Endothelial cell of umbilical vein (primary cell): ENCODE measurements around the gene RPL11. TPM values are rescaled to one million over a fixed set of nuclear protein-coding genes. Genes with fewer than 3 reads are reported as not detected.
"Not testable (repeated sequence)": the region's sequence is repeated elsewhere in the genome, so short reads cannot be mapped to it uniquely, and the experiment has no call there.

Source experiments
- BruUV-seq: library from RNA; stranded (reverse); fragments of 400-500 nt; replicated peaks from 2 replicates; lab custom pipeline; 2021; lab: Mats Ljungman, UMichigan
- CTCF ChIA-PET: fragments of 300-600, 350-600 bp; sonication (Branson Sonifier 250); formaldehyde crosslinking; loops from one replicate; lab custom pipeline; 2021; ENCODE audit warnings: antibody characterized with exemption, inconsistent platforms; lab: Charles Lee
- POLR2A ChIA-PET: fragments of 300-600, 350-600 bp; sonication (Branson Sonifier 250); formaldehyde crosslinking; loops from one replicate; lab custom pipeline; 2021; ENCODE audit warnings: antibody characterized with exemption, inconsistent platforms; lab: Charles Lee
- DNase-seq: peaks from one replicate; pipeline ENCODE4 v3.0.0-alpha.2; 2011; ENCODE audit warnings: low read depth, low spot score
- FAIRE-seq: peaks from 2 replicates; lab custom pipeline; 2011; peaks lifted over from hg19 to GRCh38; lab: Jason Lieb, UNC
- H2AFZ ChIP-seq: 2 replicates; pipeline ENCODE4 v1.6.0; 2012; ENCODE audit warnings: low read depth, low read length, control low read depth, inconsistent platforms
- H3K27ac ChIP-seq: 2 replicates; pipeline ENCODE4 v1.5.1; 2011; ENCODE audit warnings: low read depth, mild to moderate bottlenecking, control low read depth, low read length, moderate library complexity; ENCODE audit not compliant: insufficient read depth
- H3K27me3 ChIP-seq, 2 experiments: 2 replicates each; pipeline versions ENCODE4 v1.6.0 to v1.6.1; 2011; ENCODE audit warnings: low read length in 2 of 2, mixed read lengths in 1 of 2; ENCODE audit not compliant: control insufficient read depth in 2 of 2, insufficient read depth in 2 of 2
- H3K36me3 ChIP-seq, 2 experiments: 2 replicates in 1 of 2; 3 replicates in 1 of 2; pipeline ENCODE4 v1.5.1; 2011; ENCODE audit warnings: low read length in 2 of 2, mild to moderate bottlenecking in 1 of 2, moderate library complexity in 1 of 2; ENCODE audit not compliant: control insufficient read depth in 2 of 2, insufficient read depth in 2 of 2; ENCODE audit errors: extremely low read depth in 1 of 2
- H3K4me1 ChIP-seq: 3 replicates; pipeline ENCODE4 v1.5.1; 2011; ENCODE audit warnings: mild to moderate bottlenecking, low read length; ENCODE audit not compliant: control insufficient read depth, insufficient read depth; ENCODE audit errors: extremely low read depth
- H3K4me2 ChIP-seq: 2 replicates; pipeline ENCODE4 v1.6.1; 2011; ENCODE audit warnings: low read length, control low read depth, mixed read lengths; ENCODE audit not compliant: insufficient read depth
- H3K4me3 ChIP-seq, 3 experiments: fragments of 200-600 bp in 1 of 3; sonication (generic), shearing (Covaris generic) in 1 of 3; replicated peaks in 1 of 3; 2 replicates each; pipeline ENCODE4 v1.5.1; 2011 to 2016; ENCODE audit warnings: control low read depth in 3 of 3, low read length in 3 of 3, mild to moderate bottlenecking in 2 of 3, inconsistent platforms in 1 of 3, low read depth in 1 of 3, moderate library complexity in 1 of 3; ENCODE audit not compliant: insufficient read depth in 1 of 3
- H3K79me2 ChIP-seq: 2 replicates; pipeline ENCODE4 v1.6.0; 2012; ENCODE audit warnings: low read length, inconsistent platforms; ENCODE audit not compliant: control insufficient read depth, insufficient read depth
- H3K9ac ChIP-seq: replicated peaks from 2 replicates; pipeline ENCODE3; 2011; ENCODE audit warnings: low read length, control low read depth; ENCODE audit not compliant: insufficient read depth; ENCODE audit errors: extremely low read depth
- H3K9me1 ChIP-seq: replicated peaks from 3 replicates; pipeline ENCODE4 v1.6.0; 2011; ENCODE audit warnings: mild to moderate bottlenecking, low read length; ENCODE audit not compliant: control insufficient read depth, insufficient read depth; ENCODE audit errors: extremely low read depth
- H3K9me3 ChIP-seq: replicated peaks from 2 replicates; pipeline ENCODE4 v1.5.1; 2012; ENCODE audit warnings: low read length, inconsistent platforms; ENCODE audit not compliant: control insufficient read depth, insufficient read depth
- H4K20me1 ChIP-seq: replicated peaks from 2 replicates; pipeline ENCODE3; 2011; ENCODE audit warnings: mild to moderate bottlenecking, low read length; ENCODE audit not compliant: control insufficient read depth, insufficient read depth; ENCODE audit errors: extremely low read depth
- JUN ChIP-seq: IDR thresholded peaks from 2 replicates; pipeline ENCODE4 v1.6.1; 2011; ENCODE audit warnings: borderline replicate concordance, low read depth; ENCODE audit not compliant: insufficient read length, insufficient read depth
- POLR2AphosphoS5 ChIP-seq: IDR thresholded peaks from 2 replicates; pipeline ENCODE4 v1.6.1; 2012; ENCODE audit warnings: low read depth, mild to moderate bottlenecking, control low read depth, low read length, moderate library complexity; ENCODE audit not compliant: insufficient read depth
- dilution Hi-C: fragments of 300-500 bp; cut with MboI; formaldehyde crosslinking; loops from one replicate; pipeline ENCODE4 v1.15.0; 2019; ENCODE audit warnings: low sequenced_read_pairs; ENCODE audit not compliant: extremely low pct_ligation_motif_present
- intact Hi-C: fragments of 100-400 bp; cut with micrococcal nuclease; formaldehyde crosslinking; loops from one replicate; pipeline ENCODE4 v1.10.0; 2022
- polyA plus RNA-seq, 4 experiments: library from polyadenylated mRNA; depleted of rRNA in 3 of 4; stranded (reverse) in 3 of 4; unstranded in 1 of 4; fragments of >200 nt; gene quantifications; 2 replicates each; pipeline versions ENCODE4 v1.2.1 to v1.2.3, GENCODE V29; 2011 to 2012; ENCODE audit warnings: missing spikeins in 1 of 4
- total RNA-seq: library from RNA; stranded (reverse); gene quantifications from 2 replicates; pipeline ENCODE4 v1.2.3, GENCODE V29; 2021

RPL11 gene
- total and polyA plus RNA-seq, 2 donors (not counting 3 experiments of a cell fraction or from before 2014, with no cell fraction given): 861 to 1,084 TPM

- Histone ChIP-seq H3K4me2 (no peak overlapping the region), H3K9me3 (no peaks in the 10 kb centered on the region), H3K4me3 (no peak overlapping the region), H3K36me3 (no peaks in the 10 kb centered on the region), H2AFZ (no peak overlapping the region), H3K79me2 (no peaks in the 10 kb centered on the region), H4K20me1 (no peaks in the 10 kb centered on the region), H3K4me1 (no peaks in the 10 kb centered on the region), H3K27ac (no peak overlapping the region), H3K27me3 (peaks cover 10 to 15% of the 10 kb centered on the region in 2 experiments), H3K9me1 (no peaks in the 10 kb centered on the region), H3K9ac (no peak overlapping the region)
- ChIA-PET CTCF (interaction anchor here (2.7 kb wide), 1 partner anchor 10 kb away, joined by 9 read pairs; no protein-coding TSS in a partner anchor), POLR2A (no interaction called here)
- TF ChIP-seq JUN: no peak
- TF ChIP-seq POLR2AphosphoS5: no peak
- BruUV-seq: no TSS peak
- no peak for FAIRE-seq
- dilution Hi-C loops: no loop called here
- intact Hi-C loops: no loop called here
- DNase-seq: no peak
Measured at GRCh38 chr1:23648576-23648975, 43.0 kb upstream of the RPL11 start.

- H3K4me3 ChIP-seq, DNase-seq, H3K4me1 ChIP-seq, H3K36me3 ChIP-seq, H2AFZ ChIP-seq, POLR2A ChIA-PET, H3K79me2 ChIP-seq, dilution Hi-C loops, H3K9ac ChIP-seq, H3K9me1 ChIP-seq, H4K20me1 ChIP-seq, H3K27ac ChIP-seq, H3K9me3 ChIP-seq, BruUV-seq, FAIRE-seq, intact Hi-C loops, H3K4me2 ChIP-seq: not testable (repeated sequence)
- CTCF ChIA-PET: interaction anchor here (1.4 to 2.7 kb wide), 2 partner anchors 9 to 12 kb away, joined by 9 to 11 read pairs; no protein-coding TSS in a partner anchor
- peaks cover 10 to 15% of the 10 kb centered on the region in 2 experiments for H3K27me3 ChIP-seq
Measured at GRCh38 chr1:23649157-23649556, 42.4 kb upstream of the RPL11 start.
